Liver (tissue), 9 donors: Measurements from ENCODE around the gene PTP4A2. TPM values are rescaled to one million over a fixed set of nuclear protein-coding genes. Genes with fewer than 3 reads are reported as not detected.

ENCODE experiments used
- DNase-seq: peaks from one replicate; pipeline ENCODE4 v3.0.0-alpha.2; 2017; ENCODE audit warnings: low spot score
- H3K27ac ChIP-seq, 2 donors: one replicate each; pipeline ENCODE4 v1.7.0; 2013; ENCODE audit warnings: inconsistent platforms in 2 of 2, low read length in 2 of 2, control low read depth in 1 of 2, low read depth in 1 of 2, mild to moderate bottlenecking in 1 of 2
- H3K27me3 ChIP-seq, 4 donors: one replicate each; pipeline versions ENCODE4 v1.6.1 to v1.7.0; 2013; ENCODE audit warnings: low read length in 3 of 4, inconsistent platforms in 1 of 4, mild to moderate bottlenecking in 1 of 4, moderate library complexity in 1 of 4; ENCODE audit not compliant: control insufficient read depth in 4 of 4, insufficient read depth in 4 of 4
- H3K36me3 ChIP-seq, 4 donors: one replicate each; pipeline versions ENCODE4 v1.6.1 to v1.7.0; 2013; ENCODE audit warnings: low read length in 3 of 4, mild to moderate bottlenecking in 3 of 4, low read depth in 1 of 4, moderate library complexity in 1 of 4; ENCODE audit not compliant: control insufficient read depth in 4 of 4, insufficient read depth in 3 of 4
- H3K4me1 ChIP-seq, 4 donors: one replicate each; pipeline versions ENCODE4 v1.6.1 to v1.7.0; 2013; ENCODE audit warnings: low read length in 3 of 4, mild to moderate bottlenecking in 3 of 4, moderate library complexity in 1 of 4; ENCODE audit not compliant: control insufficient read depth in 4 of 4, insufficient read depth in 4 of 4
- H3K4me3 ChIP-seq, 3 donors: one replicate each; pipeline versions ENCODE4 v1.6.1 to v1.7.0; 2013; ENCODE audit warnings: low read length in 3 of 3, control low read depth in 1 of 3, low read depth in 1 of 3, mild to moderate bottlenecking in 1 of 3
- H3K9ac ChIP-seq, 2 donors: one replicate each; pipeline ENCODE4 v1.7.0; 2013; ENCODE audit warnings: low read length in 2 of 2, mild to moderate bottlenecking in 2 of 2, moderate library complexity in 2 of 2, control low read depth in 1 of 2, low read depth in 1 of 2
- H3K9me3 ChIP-seq, 4 donors: one replicate each; pipeline versions ENCODE4 v1.6.1 to v1.7.0; 2013; ENCODE audit warnings: low read length in 3 of 4; ENCODE audit not compliant: control insufficient read depth in 4 of 4
- EGR1 ChIP-seq, 2 donors: IDR thresholded peaks; 2 replicates each; pipeline ENCODE4 v1.6.1; 2016 to 2018; ENCODE audit warnings: antibody characterized with exemption in 2 of 2, low read depth in 2 of 2
- FOXA1 ChIP-seq: IDR thresholded peaks from 2 replicates; pipeline ENCODE4 v1.6.1; 2016; ENCODE audit warnings: antibody characterized with exemption
- FOXA2 ChIP-seq: IDR thresholded peaks from 2 replicates; pipeline ENCODE4 v1.6.1; 2016; ENCODE audit warnings: antibody characterized with exemption
- GABPA ChIP-seq, 2 donors: IDR thresholded peaks in 1 of 2; conservative IDR thresholded peaks in 1 of 2; 2 replicates each; pipeline ENCODE4 v1.6.1; 2016; ENCODE audit warnings: antibody characterized with exemption in 2 of 2, mild to moderate bottlenecking in 1 of 2, moderate library complexity in 1 of 2
- HNF4A ChIP-seq, 2 donors: conservative IDR thresholded peaks; 2 replicates each; pipeline ENCODE4 v1.6.1; 2016; ENCODE audit warnings: antibody characterized with exemption in 2 of 2, mild to moderate bottlenecking in 2 of 2
- HNF4G ChIP-seq: IDR thresholded peaks from 2 replicates; pipeline ENCODE4 v1.6.1; 2016; ENCODE audit warnings: antibody characterized with exemption
- JUND ChIP-seq, 2 donors: IDR thresholded peaks; 2 replicates each; pipeline ENCODE4 v1.6.1; 2016; ENCODE audit warnings: antibody characterized with exemption in 2 of 2
- NR2F2 ChIP-seq: IDR thresholded peaks from 2 replicates; pipeline ENCODE4 v1.6.1; 2016; ENCODE audit warnings: antibody characterized with exemption
- RAD21 ChIP-seq, 2 donors: IDR thresholded peaks; 2 replicates each; pipeline ENCODE4 v1.6.1; 2016; ENCODE audit warnings: antibody characterized with exemption in 2 of 2, mild to moderate bottlenecking in 2 of 2
- RXRA ChIP-seq, 2 donors: IDR thresholded peaks; 2 replicates each; pipeline ENCODE4 v1.6.1; 2017 to 2018; ENCODE audit warnings: antibody characterized with exemption in 2 of 2, mild to moderate bottlenecking in 1 of 2
- SP1 ChIP-seq: IDR thresholded peaks from 2 replicates; pipeline ENCODE4 v1.6.1; 2018; ENCODE audit warnings: antibody characterized with exemption, mild to moderate bottlenecking
- TAF1 ChIP-seq: conservative IDR thresholded peaks from 2 replicates; pipeline ENCODE4 v1.6.1; 2016; ENCODE audit warnings: antibody characterized with exemption, mild to moderate bottlenecking
- YY1 ChIP-seq: IDR thresholded peaks from 2 replicates; pipeline ENCODE4 v1.6.1; 2016; ENCODE audit warnings: antibody characterized with exemption, mild to moderate bottlenecking
- WGBS: extraction: QIAGEN DNeasy Blood & Tissue Kit; methylation state at CpG from one replicate; pipeline ENCODE4 v1.1.7; 2013; 5-methylcytosine and 5-hydroxymethylcytosine counted together
- polyA plus RNA-seq, 2 donors: library from polyadenylated mRNA; stranded (reverse) in 1 of 2; unstranded in 1 of 2; fragments of 200-250 nt in 1 of 2; fragments of >200 nt in 1 of 2; fragmentation: Nextera tagmentation in 1 of 2; extraction: Ambion mirVana in 1 of 2; gene quantifications; one replicate each; pipeline versions ENCODE4 v1.2.1 to v1.2.3, GENCODE V29; 2013 to 2015
- total RNA-seq, 2 donors: library from RNA; depleted of rRNA; stranded (reverse); fragments of >200 nt; gene quantifications; one replicate each; pipeline ENCODE4 v1.2.3, GENCODE V29; 2014
- TF ChIP-seq, protein P1 (sequence below): IDR thresholded peaks from 2 replicates; pipeline ENCODE4 v1.6.1; 2016; ENCODE audit warnings: antibody characterized with exemption
- TF ChIP-seq, protein P2 (sequence below): IDR thresholded peaks from 2 replicates; pipeline ENCODE4 v1.6.1; 2016; ENCODE audit warnings: antibody characterized with exemption
- TF ChIP-seq, protein P3 (sequence below): IDR thresholded peaks from 2 replicates; pipeline ENCODE4 v1.6.1; 2016; ENCODE audit warnings: antibody characterized with exemption
- TF ChIP-seq, protein P4 (sequence below): fragments of 150-350 bp; IDR thresholded peaks from 2 replicates; pipeline ENCODE4 v1.5.1; 2017; ENCODE audit warnings: improper control_type of control experiment, low read depth, low read length; ENCODE audit not compliant: missing input control
- TF ChIP-seq, protein P5 (sequence below): IDR thresholded peaks from 2 replicates; pipeline ENCODE4 v1.6.1; 2016; ENCODE audit warnings: antibody characterized with exemption, mild to moderate bottlenecking
- donor health status: healthy.
- donor health status: healthy.
- donor health status: healthy.
- donor health status: healthy.
- donor health status: healthy.

Gene PTP4A2
- total and polyA plus RNA-seq, 4 donors = 47.7 to 98.1 (median 71.9) TPM

DNA sequence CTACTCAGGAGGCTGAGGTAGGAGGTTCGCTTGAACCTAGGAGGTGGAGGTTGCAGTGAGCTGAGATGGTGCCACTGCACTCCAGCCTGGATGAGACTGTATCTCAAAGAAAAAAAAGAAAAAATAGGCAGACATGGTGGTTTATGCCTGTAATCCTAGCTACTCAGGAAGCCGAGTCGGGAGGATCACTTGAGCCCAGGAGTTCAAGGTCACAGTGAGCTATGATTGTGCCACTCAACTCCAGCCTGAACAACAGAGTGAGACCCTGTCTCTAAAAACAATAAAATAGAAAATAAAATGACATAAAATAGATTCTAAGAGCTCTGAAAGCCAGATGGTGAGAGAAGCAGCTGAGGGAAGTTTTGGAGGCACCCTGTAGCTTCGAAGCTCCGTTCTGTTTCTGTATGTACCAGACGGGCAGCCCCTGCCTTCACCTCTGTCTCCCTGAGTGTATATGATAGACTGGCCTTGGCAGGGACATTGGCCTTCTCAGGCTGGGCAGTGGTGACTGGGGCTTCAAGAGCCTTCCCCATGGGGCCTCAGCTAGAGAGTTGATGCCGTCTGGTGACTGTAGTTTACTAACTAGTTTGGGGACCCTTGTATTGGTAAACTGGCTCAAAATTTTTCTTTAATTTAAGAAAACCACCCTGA, 68.0 kb downstream of the PTP4A2 start:
- no peak overlapping the region for H3K9ac ChIP-seq
- no peaks in the 10 kb centered on the region for H3K27me3 ChIP-seq
- H3K4me3 ChIP-seq = no peak overlapping the region
- TF ChIP-seq, protein P1, sequence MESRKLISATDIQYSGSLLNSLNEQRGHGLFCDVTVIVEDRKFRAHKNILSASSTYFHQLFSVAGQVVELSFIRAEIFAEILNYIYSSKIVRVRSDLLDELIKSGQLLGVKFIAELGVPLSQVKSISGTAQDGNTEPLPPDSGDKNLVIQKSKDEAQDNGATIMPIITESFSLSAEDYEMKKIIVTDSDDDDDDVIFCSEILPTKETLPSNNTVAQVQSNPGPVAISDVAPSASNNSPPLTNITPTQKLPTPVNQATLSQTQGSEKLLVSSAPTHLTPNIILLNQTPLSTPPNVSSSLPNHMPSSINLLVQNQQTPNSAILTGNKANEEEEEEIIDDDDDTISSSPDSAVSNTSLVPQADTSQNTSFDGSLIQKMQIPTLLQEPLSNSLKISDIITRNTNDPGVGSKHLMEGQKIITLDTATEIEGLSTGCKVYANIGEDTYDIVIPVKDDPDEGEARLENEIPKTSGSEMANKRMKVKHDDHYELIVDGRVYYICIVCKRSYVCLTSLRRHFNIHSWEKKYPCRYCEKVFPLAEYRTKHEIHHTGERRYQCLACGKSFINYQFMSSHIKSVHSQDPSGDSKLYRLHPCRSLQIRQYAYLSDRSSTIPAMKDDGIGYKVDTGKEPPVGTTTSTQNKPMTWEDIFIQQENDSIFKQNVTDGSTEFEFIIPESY = no peak
- TF ChIP-seq RXRA (IDR thresholded peaks at IDR 0.05) (no peak), YY1 (no peak), GABPA (IDR thresholded peaks at IDR 0.05 in 1 of 2, conservative IDR thresholded peaks at IDR 0.05 in 1 of 2) (no peak), TAF1 (no peak), SP1 (no peak), FOXA2 (no peak), FOXA1 (no peak), HNF4G (no peak)
- TF ChIP-seq, protein P2, sequence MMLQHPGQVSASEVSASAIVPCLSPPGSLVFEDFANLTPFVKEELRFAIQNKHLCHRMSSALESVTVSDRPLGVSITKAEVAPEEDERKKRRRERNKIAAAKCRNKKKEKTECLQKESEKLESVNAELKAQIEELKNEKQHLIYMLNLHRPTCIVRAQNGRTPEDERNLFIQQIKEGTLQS = no peak
- no peak for DNase-seq
- no peaks in the 10 kb centered on the region for H3K4me1 ChIP-seq
- H3K27ac ChIP-seq = no peak overlapping the region
- 91% methylated on average over 7 of the region's 7 CpGs for WGBS
- H3K9me3 ChIP-seq = no peaks in the 10 kb centered on the region
- H3K36me3 ChIP-seq = no peaks in the 10 kb centered on the region

DNA sequence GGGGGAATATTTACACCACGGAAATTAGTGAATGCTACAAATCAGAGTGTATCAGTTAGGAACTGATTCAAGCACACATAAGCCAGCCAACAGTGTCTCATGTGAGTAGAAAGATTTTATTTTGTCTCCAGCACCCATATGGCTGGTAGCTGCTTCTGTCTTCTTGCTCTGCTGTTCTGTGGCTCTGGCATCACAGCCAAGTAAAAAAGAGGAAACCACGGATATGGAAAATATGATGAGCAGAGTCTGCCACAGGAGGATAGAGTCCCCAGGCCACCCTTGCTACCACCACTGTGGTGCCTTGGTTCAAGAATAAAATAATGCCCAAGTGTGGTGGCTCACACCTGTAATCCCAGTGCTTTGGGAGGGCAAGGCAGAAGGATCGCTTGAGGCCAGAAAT, 68.7 kb downstream of the PTP4A2 start:
- no peak overlapping the region for H3K9ac ChIP-seq
- H3K27ac ChIP-seq = no peak overlapping the region
- 88% methylated on average over 3 of the region's 3 CpGs for WGBS
- no peaks in the 10 kb centered on the region for H3K36me3 ChIP-seq
- no peaks in the 10 kb centered on the region for H3K4me1 ChIP-seq
- DNase-seq = no peak
- no peaks in the 10 kb centered on the region for H3K27me3 ChIP-seq
- TF ChIP-seq HNF4G = no peak
- no peak for TF ChIP-seq JUND (IDR thresholded peaks at IDR 0.05)
- TF ChIP-seq RAD21 (IDR thresholded peaks at IDR 0.05) = no peak
- TF ChIP-seq SP1 = no peak
- no peak for TF ChIP-seq RXRA (IDR thresholded peaks at IDR 0.05)
- TF ChIP-seq EGR1 (IDR thresholded peaks at IDR 0.05; ENCODE audit: low read depth in 2 of 2) = no peak
- TF ChIP-seq FOXA1 = no peak
- TF ChIP-seq FOXA2 = no peak
- TF ChIP-seq, protein P3, sequence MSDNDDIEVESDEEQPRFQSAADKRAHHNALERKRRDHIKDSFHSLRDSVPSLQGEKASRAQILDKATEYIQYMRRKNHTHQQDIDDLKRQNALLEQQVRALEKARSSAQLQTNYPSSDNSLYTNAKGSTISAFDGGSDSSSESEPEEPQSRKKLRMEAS = no peak
- TF ChIP-seq, protein P2 = no peak
- TF ChIP-seq, protein P4, sequence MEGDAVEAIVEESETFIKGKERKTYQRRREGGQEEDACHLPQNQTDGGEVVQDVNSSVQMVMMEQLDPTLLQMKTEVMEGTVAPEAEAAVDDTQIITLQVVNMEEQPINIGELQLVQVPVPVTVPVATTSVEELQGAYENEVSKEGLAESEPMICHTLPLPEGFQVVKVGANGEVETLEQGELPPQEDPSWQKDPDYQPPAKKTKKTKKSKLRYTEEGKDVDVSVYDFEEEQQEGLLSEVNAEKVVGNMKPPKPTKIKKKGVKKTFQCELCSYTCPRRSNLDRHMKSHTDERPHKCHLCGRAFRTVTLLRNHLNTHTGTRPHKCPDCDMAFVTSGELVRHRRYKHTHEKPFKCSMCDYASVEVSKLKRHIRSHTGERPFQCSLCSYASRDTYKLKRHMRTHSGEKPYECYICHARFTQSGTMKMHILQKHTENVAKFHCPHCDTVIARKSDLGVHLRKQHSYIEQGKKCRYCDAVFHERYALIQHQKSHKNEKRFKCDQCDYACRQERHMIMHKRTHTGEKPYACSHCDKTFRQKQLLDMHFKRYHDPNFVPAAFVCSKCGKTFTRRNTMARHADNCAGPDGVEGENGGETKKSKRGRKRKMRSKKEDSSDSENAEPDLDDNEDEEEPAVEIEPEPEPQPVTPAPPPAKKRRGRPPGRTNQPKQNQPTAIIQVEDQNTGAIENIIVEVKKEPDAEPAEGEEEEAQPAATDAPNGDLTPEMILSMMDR = no peak
- TF ChIP-seq, protein P1 = no peak
- TF ChIP-seq GABPA (IDR thresholded peaks at IDR 0.05 in 1 of 2, conservative IDR thresholded peaks at IDR 0.05 in 1 of 2) = no peak
- TF ChIP-seq HNF4A (conservative IDR thresholded peaks at IDR 0.05) = no peak
- TF ChIP-seq TAF1 = no peak
- TF ChIP-seq, protein P5, sequence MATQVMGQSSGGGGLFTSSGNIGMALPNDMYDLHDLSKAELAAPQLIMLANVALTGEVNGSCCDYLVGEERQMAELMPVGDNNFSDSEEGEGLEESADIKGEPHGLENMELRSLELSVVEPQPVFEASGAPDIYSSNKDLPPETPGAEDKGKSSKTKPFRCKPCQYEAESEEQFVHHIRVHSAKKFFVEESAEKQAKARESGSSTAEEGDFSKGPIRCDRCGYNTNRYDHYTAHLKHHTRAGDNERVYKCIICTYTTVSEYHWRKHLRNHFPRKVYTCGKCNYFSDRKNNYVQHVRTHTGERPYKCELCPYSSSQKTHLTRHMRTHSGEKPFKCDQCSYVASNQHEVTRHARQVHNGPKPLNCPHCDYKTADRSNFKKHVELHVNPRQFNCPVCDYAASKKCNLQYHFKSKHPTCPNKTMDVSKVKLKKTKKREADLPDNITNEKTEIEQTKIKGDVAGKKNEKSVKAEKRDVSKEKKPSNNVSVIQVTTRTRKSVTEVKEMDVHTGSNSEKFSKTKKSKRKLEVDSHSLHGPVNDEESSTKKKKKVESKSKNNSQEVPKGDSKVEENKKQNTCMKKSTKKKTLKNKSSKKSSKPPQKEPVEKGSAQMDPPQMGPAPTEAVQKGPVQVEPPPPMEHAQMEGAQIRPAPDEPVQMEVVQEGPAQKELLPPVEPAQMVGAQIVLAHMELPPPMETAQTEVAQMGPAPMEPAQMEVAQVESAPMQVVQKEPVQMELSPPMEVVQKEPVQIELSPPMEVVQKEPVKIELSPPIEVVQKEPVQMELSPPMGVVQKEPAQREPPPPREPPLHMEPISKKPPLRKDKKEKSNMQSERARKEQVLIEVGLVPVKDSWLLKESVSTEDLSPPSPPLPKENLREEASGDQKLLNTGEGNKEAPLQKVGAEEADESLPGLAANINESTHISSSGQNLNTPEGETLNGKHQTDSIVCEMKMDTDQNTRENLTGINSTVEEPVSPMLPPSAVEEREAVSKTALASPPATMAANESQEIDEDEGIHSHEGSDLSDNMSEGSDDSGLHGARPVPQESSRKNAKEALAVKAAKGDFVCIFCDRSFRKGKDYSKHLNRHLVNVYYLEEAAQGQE = no peak
- TF ChIP-seq YY1 = no peak
- TF ChIP-seq NR2F2 = no peak
- H3K9me3 ChIP-seq = no peaks in the 10 kb centered on the region
- no peak overlapping the region for H3K4me3 ChIP-seq
